Effector CD8-positive, alpha-beta T cell (primary cell): ENCODE measurements around the gene VWA1.
"Not testable (repeated sequence)": the region's sequence is repeated elsewhere in the genome, so short reads cannot be mapped to it uniquely, and the experiment has no call there.

ENCODE experiments used
- DNase-seq: peaks from one replicate; lab custom pipeline; 2025; lab: John Stamatoyannopoulos, UW

Gene VWA1

DNA sequence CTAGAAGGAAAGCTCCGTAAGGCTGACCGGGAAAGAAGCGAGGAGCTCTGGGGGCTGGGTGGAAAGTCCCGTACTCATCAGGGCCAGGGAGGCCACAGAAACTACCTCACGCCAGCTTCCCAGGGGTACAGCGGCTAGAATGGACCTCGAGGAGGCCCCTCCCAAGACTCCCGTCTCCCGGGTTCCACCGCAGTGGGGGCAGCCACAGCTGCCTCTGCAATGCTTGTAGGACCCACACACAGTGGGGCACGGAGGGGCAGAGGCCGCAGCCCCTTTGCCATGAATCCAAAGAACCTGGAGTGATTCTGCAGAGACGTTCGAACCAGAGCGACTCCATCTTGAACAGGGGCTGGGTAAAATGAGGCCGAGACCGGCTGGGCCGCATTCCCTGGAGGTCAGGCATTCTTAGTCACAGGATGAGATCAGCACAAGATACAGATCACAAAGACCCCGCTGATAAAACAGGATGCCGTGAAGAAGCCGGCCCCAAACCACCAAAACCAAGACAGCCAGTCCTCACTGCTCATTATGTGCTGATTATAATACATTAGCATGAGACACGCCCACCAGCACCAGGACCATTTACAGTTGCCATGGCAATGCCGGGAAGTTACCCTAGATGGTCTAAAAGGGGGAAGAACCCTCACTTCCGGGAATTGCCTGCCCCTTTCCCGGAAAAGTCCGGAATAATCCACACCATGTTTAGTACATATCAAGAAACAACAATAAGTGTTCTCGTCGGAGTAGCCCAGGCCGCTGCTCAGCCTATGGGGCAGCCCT is 12.8 kb upstream of the VWA1 start:
- DNase-seq: no peak

DNA sequence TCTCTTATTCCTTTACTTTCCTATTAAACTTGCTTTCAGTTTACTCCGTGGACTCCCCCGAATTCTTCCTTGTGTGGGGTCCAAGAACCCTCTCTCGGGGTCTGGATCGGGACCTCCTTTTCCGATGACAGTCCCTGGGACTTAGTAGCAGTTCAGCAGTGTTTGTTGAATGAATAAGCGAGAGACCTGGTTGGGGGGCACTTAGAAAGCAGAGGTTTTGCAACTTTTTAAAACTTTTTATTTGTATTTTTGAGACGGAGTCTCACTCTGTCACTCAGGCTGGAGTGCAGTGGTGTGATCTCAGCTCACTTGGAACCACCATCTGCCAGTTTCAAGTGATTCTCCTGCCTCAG is 12.3 kb upstream of the VWA1 start:
- DNase-seq: no peak

- DNase-seq: no peak
These were observed 10.8 kb upstream of the VWA1 start for GRCh38 chr1:1424707-1425106.

DNA sequence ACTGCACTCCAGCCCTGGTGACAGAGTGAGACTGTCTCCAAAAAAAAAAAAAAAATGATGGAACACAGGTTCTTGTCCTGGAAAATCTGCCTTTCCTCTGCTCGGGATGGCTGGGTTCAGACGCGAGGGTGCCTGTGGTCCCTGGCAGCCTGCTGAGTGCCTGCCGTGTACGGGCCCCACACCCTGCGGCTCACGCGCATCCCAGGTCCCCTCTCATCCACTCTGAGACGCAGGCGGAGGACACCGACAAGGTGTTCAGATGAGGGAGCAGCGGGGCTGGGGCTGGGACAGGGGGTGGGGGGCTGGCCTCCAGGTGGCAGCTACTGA is 10.1 kb upstream of the VWA1 start:
- DNase-seq: no peak

GRCh38 chr1:1425753-1426495 is 9.6 kb upstream of the VWA1 start:
- no peak for DNase-seq

DNA sequence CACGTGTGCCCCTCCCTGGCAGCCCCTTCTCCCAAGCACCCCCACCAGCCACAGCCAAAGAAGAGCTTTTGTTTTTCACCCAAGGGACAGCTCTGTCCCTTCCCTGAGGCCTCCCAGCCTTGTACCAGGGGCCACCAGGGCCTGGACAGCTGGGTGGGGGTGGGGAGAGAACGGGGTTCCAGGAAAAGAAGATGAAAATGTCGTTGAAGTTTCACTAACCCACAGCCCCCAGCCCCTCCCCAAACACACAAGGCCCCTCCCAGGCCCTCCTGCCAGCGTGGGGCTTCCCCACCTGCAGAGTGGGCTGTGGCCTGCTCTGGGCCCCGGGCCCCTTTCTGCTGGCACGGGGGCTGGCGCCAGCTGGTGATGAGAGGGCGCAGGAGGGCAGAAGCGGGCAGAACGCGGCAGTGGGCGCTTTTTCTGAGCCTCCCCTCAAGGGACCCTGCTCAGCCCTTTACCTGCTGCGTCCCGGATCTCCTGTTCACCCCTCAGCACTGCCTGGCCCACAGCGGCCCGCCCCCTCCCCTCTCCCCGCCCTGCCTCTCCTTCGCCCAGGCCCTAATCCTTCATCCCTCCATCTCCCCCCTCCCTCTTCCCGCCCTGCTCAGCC is 8.9 kb upstream of the VWA1 start:
- DNase-seq: no peak

GRCh38 chr1:1427106-1427819 is 8.2 kb upstream of the VWA1 start:
- DNase-seq: no peak

DNA sequence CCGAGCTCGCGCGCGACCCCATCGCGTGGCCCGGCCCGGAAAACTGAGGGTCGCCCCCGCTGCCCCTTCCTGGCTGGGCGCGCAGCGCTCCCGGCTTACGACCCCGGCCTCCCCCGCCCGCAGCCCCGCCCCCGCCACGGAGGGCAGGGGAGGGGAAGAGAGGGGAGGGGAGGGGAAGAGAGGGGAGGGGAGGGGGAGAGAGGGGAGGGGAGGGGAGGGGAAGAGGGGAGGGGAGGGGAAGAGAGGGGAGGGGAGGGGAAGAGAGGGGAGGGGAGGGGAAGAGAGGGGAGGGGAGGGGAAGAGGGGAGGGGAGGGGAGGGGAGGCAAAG is 7.7 kb upstream of the VWA1 start:
- DNase-seq: no peak

DNA sequence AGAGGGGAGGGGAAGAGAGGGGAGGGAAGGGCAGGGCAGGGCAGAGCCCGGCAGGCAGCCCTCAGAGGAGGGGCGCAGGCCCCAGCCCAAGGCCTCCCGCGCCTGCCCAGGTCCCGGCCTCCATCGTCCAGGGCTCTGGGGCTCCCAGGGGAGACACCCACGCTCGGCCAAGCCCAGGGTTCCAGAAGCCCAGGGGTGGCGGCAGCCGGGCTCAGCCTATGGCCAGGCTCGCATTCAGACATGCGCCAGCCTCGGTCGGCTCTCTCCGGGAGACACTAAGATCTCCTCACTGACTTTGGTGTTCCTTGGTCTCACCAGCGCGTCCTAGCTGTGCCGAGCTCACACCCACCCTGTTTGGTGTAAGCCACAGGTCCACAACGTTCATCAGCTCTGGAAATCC is 7.3 kb upstream of the VWA1 start:
- no peak for DNase-seq

DNA sequence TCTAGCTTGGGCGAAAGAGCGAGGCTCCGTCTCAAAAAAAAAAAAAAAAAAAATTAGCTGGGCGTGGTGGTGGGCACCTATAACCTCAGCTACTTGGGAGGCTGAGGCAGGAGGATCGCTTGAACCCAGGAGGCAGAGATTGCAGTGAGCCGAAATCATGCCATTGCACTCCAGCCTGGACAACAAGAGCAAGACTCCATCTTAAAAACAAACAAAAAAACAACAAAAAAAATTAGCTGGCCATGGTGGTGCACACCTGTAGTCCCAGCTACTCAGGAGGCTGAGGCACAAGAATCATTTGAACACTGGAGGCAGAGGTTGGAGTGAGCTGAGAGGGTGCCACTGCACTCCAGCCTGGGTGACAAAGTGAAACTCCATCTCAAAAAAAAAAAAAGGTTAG is 6.5 kb upstream of the VWA1 start:
- not testable (repeated sequence) for DNase-seq

- DNase-seq: no peak
These were observed 5.8 kb upstream of the VWA1 start for GRCh38 chr1:1429671-1430073.

DNA sequence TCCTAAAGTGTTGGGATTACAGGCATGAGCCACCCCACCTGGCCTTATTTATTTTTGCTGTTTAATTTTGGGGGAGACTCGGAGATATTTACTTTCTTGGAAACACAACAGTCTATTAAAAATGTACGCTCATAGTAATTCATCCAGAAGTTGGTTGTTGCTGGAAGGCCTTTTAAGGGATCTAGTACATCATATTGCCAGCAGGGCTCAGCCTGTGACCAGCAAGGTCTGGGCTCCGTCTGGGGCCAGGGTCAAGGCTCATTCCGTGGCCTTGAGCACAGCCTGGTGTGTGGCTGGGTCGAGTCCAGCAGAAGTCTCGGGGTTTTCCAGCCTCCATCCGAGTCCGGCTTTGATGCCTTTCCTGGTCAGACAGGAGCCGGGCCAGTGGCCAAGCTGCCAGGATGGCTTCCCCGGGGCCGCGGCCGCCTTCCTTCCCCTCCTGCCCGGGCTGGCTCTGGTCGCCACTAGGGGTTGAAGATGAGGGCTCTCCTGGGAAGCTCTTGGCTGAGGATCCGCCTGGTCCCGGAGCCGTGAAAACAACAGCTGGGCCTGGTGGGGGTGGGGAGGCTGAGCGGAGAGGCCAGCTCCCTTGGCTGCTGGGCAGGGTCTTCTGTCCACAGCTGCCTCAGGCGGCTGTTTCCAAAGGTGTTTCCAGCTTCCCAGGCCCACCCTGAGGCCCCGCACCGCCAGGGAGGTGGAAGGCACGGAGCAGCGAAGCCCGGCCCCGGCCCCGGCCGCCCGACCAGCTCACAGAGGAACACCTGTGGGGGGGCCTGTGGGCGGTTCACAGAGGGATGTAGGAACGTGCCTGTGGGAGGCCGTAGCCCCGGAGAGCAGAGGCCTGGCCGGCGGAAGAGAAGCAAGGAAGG is 5.1 kb upstream of the VWA1 start:
- DNase-seq: no peak

- no peak for DNase-seq
These were observed 4.3 kb upstream of the VWA1 start for GRCh38 chr1:1430992-1431844.

- no peak for DNase-seq
These were observed 3.6 kb upstream of the VWA1 start for GRCh38 chr1:1431845-1432273.

DNA sequence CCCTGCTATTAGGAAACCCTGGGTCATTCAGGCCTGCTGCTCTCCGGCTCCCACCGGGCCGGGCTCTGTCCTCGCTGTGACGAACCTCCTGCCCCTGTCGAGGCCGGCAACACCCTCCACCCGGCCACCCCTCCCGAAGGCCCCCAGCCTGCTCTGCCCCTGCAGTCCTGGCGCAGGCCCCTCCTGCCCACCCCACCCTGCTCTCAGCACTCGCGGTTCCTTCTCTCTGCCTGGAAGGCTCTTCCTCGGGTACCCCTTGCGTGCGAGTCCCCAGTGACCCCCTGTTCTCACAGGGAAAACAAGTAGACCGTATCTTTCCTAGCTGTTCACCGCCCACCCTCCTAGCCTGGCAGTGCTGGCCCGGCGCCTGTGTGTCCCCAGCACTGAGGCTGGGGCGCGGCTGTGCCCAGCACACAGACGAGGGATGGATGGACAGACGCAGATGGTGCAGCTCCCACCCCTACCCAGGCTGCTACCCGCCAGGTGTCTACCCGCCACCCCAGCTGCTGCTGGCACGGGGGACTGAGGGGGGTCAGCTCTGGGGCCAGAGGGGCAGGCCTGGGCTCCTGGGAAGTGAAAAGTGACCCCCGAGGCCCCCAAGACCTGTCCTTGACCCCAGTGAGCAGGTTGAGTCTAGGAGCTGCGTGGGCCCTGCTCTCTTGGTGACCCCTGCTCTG is 3.1 kb upstream of the VWA1 start:
- no peak for DNase-seq

- no peak for DNase-seq
These were observed 2.3 kb upstream of the VWA1 start for GRCh38 chr1:1432951-1433803.

- DNase-seq: no peak
These were observed 1.7 kb upstream of the VWA1 start for GRCh38 chr1:1433804-1434130.

DNA sequence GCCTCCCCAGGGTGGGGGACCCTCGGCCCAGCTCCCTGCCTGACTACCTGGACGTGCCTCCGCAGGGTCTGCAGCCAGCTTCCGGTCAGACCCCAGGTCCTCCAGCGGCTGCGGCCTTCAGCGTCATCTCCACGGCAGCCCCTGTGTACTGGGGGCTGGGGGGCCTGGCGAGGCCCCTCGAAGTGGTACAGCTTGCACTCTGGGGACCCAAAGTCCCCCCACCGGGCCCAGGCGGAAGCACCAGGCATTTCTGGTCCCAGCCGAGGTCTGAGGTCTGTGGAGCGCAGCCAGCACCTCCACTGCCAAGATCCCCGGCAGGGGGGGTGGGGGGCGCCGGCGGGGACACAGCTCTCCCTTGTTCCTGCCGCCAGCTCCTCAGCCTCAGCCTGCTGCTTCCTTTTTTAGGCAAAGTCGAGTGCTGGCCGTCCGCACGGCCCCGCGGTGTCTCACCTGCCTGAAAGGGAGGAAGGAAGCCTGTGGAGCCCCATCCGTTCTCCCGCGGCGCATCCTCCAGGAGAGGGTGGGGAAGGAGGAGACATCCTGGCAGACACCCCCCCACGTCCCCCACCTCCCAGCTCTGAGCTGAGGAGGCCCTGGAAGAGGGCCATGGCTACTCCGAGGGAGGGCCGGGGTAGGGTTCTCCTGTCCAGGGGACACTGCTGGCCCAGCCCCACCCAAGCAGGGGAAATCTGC is 1.2 kb upstream of the VWA1 start:
- no peak for DNase-seq

DNA sequence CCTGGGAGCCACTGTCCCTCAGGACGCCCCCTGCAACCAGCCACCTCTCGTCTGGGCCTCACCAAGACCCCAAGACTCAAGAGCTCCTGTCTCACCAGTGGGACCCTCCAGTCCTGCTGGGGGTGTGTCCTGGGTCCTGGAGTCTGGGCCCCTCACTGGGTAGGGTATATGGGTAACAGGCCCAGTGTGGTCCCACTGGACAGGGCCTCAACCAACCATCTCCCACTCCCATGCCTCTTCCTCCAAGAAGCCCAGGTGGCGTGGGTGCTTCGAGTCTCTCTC is 725 bp upstream of the VWA1 start:
- DNase-seq: no peak
